GM19328 (cell line): ENCODE results near the gene IHH.

Experiments
- ATAC-seq: cut with Tn5 transposase; IDR thresholded peaks from one replicate; pipeline ENCODE4 v1.9.1; 2021; ENCODE audit warnings: mild to moderate bottlenecking, moderate library complexity; ENCODE audit not compliant: unreplicated experiment

Gene IHH

GRCh38 chr2:219041252-219041651, 19.5 kb downstream of the IHH start, which contains the start of gene CFAP65:
Gene CFAP65, minus strand, starts transcription at chr2:219041516. Its CDS starts 2,468 bp downstream, at chr2:219039048.
- ATAC-seq, result no peak

GRCh38 chr2:219038600-219038999, 22.1 kb downstream of the IHH start:
- no peak for ATAC-seq

- ATAC-seq, result no peak
Measured at GRCh38 chr2:219037783-219038499, 22.8 kb downstream of the IHH start.

GRCh38 chr2:219035942-219036341, 24.8 kb downstream of the IHH start:
- ATAC-seq, result no peak

GRCh38 chr2:219034823-219035222, 25.9 kb downstream of the IHH start:
- no peak for ATAC-seq

- ATAC-seq, result no peak
Measured at GRCh38 chr2:219032051-219032745, 28.5 kb downstream of the IHH start.

GRCh38 chr2:219031005-219031738, 29.5 kb downstream of the IHH start:
- ATAC-seq, result no peak

- ATAC-seq, result no peak
Measured at GRCh38 chr2:219030177-219030940, 30.4 kb downstream of the IHH start.

- ATAC-seq, result no peak
Measured at GRCh38 chr2:219029829-219030165, 30.9 kb downstream of the IHH start.

GRCh38 chr2:219028996-219029828, 31.5 kb downstream of the IHH start:
- no peak for ATAC-seq

GRCh38 chr2:219028141-219028540, 32.6 kb downstream of the IHH start:
- no peak for ATAC-seq

- ATAC-seq, result no peak
Measured at GRCh38 chr2:219027511-219028055, 33.1 kb downstream of the IHH start.

GRCh38 chr2:219026946-219027345, 33.8 kb downstream of the IHH start:
- ATAC-seq, result no peak

- no peak for ATAC-seq
Measured at GRCh38 chr2:219025637-219026585, 34.8 kb downstream of the IHH start.

- ATAC-seq, result no peak
Measured at GRCh38 chr2:219024059-219024458, 36.7 kb downstream of the IHH start.

GRCh38 chr2:219023045-219023605, 37.6 kb downstream of the IHH start:
- no peak for ATAC-seq

- no peak for ATAC-seq
Measured at GRCh38 chr2:219022616-219023015, 38.1 kb downstream of the IHH start.

- ATAC-seq, result no peak
Measured at GRCh38 chr2:219022041-219022440, 38.7 kb downstream of the IHH start.
